SHP77 (cell line): ENCODE results near the gene PDLIM1.
"Not testable (repeated sequence)": the region's sequence is repeated elsewhere in the genome, so short reads cannot be mapped to it uniquely, and the experiment has no call there.

Source experiments
- DNase-seq, 2 experiments: peaks; one replicate each; lab custom pipeline; 2025; lab: John Stamatoyannopoulos, UW

Gene PDLIM1

GRCh38 chr10:95211606-95212279, 79.1 kb downstream of the PDLIM1 start:
- no peak for DNase-seq

GRCh38 chr10:95209509-95210127, 81.2 kb downstream of the PDLIM1 start:
- DNase-seq = no peak

DNA sequence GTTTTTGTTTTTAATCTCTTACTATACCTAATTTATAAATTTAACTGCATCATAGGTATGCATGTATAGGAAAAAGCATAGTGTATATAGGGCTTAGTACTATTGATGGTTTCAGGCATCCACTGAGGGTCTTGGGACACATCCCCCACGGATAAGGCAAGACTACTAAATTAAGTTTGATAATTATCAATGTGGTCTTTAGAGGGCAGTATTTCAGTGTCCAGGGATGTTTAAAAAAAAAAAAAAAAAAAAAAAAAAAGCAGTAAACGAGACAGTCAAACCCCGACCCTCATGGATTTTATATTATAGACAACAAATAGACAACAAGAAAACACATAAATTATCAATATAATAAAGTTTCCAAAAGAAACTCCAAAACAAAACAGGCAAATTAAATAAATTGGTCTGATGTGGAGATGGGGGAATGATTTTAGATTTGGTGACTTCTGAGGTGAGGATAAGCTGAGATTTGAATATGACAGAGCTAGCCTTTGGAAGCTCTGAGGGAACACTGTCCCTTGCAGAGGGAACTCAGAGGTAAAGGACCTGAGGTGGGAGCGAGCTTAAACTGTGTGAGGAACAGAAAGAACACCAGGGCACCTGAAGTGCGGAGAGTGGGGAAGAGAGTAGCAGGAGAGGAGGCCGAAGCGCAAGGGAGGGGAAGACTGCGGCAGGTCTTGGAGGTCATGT, 82.0 kb downstream of the PDLIM1 start:
- no peak for DNase-seq

GRCh38 chr10:95202865-95203264, 87.9 kb downstream of the PDLIM1 start:
- DNase-seq = not testable (repeated sequence)

DNA sequence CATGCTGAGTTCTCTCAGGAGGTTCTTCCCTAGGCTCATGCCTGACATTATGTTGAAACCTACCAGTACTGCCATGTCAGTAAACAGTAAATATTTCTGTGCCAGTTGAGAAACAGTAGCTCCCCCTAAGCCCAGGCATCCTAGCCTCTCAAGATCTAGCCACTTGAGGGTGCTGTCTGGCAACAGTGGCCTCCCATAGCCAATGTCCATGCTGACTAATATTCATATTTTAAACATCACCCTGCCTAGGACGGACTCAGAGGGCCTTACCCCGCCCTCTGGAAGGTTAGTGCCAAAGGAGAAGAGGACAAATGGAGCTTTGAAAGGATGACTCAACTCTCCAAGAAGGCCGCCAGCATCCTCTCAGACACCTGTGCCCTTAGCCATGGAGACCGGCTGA, 89.1 kb downstream of the PDLIM1 start:
- no peak for DNase-seq

DNA sequence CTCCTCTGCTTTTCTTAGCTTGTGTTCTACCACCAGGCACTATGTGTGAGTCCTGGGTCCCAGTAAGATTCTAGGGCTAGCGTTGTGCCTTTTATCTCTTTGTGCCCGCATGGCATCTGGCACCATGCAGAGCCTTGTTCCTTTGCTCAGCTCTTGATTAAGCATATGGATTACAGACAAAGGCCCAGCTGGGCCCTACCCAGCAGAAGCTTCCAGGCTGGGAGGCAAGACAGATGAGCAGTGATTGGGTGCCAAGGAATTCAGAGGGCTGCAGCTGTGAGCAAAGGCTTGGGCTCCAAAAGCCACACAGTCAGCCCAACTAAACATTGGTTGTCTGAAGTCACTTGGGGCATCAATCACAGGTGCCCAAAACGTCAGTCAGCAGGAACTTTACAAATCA, 94.8 kb downstream of the PDLIM1 start:
- no peak for DNase-seq

- DNase-seq = no peak
Measured at GRCh38 chr10:95193944-95194343, 96.9 kb downstream of the PDLIM1 start, which contains the start of gene ACSM6. ACSM6 (plus strand) TSS chr10:95194238; CDS start chr10:95194486, 248 bp downstream.

DNA sequence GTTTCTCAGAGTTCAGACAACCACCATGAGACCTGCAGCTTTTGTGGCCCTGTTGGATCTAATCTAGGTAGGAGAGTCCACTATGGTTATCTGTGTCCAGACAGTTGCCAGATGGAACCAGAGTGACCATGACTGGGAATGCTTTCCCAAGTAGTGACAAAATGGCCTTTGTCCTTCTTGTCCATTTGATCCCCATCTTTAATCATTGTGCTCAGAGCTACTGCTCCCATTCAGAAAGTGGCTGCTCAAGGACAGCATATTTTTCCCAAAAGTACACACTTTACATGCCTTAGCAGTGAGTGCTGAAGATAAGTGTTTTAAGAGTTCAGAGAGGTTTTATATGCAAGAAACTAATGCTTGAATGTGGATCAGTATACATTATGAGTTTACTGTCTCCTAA, 102.2 kb downstream of the PDLIM1 start:
- DNase-seq = no peak

GRCh38 chr10:95187617-95188016, 103.2 kb downstream of the PDLIM1 start:
- DNase-seq = no peak
